Activated CD8-positive, alpha-beta memory T cell treated with anti-CD3 and anti-CD28 coated beads for 4 hours (primary cell): Measurements from ENCODE around the gene KLF11.
"Not testable (repeated sequence)": the region's sequence is repeated elsewhere in the genome, so short reads cannot be mapped to it uniquely, and the experiment has no call there.

Source experiments
- DNase-seq, 2 donors: peaks; one replicate each; pipeline ENCODE4 v3.0.0-alpha.2; 2020; ENCODE audit warnings: low read depth in 2 of 2

Gene KLF11

DNA sequence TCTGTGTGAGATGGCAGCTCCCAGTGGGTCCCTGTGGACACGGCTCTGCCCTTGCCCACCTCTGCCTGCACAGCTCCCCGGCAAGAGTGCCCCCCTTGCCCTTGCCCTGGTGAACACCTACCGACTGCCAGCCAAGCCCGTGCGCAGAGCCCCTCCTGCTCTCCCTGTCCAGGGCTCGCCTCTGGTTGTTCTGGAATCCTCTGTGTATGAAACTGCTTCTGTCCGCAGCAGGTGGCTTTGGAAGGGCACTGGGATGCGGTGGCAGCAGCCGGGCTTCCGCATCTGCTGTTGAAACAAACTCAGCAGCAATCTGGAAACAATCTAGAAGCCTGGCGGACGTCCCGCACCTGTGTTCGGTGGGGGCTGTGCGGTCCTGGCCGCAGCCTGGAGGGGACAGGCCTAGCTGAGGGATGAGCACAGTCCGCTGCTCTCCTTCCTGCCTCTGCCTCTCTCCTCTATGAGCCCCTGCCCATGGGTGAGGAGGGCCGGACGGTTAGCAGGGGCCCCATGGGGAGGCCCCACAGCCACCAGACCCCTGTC is 34.0 kb upstream of the KLF11 start:
- no peak for DNase-seq

DNA sequence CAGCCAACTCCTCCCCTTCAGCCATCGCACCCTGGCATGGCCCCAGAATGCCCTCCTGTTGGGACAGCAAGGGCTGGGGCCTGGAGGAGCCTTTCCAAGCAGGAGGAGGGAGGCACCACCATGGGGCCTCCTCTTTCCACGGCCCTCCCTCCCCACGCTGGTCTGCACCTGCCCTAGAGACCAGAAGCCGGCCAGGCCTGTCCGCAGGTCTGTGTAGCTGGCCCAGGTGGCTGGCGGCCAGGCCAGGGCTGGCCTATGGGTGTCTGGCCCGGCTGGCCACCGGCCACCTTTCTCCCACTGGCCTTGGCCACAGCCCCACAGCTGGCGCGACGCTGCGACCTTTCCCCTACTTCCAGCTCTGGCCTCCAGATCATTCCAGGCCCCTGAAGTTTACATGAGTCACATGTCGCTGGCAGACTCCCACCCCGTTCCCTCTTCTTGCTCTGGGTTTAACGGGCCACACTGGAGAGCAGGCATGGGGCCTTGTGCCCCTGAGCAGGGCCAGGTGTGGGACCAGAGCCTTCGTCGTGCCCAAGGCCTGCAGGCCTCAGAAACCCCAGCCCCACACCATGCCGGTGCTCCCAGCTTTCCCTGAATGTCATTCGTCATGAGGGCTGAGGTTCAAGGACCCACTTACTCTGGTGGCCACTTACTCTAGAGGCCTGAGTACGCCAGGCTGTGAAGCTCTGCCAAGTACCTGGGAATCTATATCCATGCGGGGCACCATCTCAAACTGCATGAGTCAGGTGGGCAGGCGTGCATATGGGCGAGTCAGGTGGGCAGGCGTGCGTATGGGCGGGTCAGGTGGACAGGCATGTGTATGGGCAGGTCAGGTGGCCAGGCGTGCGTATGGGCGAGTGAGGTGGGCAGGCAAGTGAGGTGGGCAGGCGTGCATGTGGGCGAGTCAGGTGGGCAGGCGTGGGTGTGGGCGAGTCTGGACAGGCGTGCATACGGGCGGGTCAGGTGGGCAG is 33.3 kb upstream of the KLF11 start:
- DNase-seq = no peak

DNA sequence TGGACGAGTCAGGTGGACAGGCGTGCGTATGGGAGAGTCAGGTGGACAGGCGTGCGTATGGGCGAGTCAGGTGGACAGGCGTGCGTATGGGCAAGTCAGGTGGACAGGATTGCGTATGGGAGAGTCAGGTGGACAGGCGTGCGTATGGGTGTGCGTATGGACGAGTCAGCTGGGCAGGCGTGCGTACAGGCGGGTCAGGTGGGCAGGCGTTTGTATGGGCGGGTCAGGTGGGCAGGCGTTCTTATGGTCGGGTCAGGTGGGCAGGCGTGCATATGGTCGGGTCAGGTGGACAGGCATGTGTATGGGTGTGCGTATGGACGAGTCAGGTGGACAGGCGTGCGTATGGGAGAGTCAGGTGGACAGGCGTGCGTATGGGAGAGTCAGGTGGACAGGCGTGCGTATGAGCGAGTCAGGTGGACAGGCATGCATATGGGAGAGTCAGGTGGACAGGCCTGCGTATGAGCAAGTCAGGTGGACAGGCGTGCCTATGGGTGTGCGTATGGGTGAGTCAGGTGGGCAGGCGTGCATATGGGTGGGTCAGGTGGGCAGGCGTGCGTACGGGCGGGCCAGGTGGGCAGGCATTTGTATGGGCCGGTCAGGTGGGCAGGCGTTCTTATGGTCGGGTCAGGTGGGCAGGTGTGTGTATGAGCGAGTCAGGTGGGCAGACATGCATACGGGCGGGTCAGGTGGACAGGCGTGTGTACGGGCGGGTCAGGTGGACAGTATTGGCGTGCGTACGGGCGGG is 32.3 kb upstream of the KLF11 start:
- DNase-seq = not testable (repeated sequence)

DNA sequence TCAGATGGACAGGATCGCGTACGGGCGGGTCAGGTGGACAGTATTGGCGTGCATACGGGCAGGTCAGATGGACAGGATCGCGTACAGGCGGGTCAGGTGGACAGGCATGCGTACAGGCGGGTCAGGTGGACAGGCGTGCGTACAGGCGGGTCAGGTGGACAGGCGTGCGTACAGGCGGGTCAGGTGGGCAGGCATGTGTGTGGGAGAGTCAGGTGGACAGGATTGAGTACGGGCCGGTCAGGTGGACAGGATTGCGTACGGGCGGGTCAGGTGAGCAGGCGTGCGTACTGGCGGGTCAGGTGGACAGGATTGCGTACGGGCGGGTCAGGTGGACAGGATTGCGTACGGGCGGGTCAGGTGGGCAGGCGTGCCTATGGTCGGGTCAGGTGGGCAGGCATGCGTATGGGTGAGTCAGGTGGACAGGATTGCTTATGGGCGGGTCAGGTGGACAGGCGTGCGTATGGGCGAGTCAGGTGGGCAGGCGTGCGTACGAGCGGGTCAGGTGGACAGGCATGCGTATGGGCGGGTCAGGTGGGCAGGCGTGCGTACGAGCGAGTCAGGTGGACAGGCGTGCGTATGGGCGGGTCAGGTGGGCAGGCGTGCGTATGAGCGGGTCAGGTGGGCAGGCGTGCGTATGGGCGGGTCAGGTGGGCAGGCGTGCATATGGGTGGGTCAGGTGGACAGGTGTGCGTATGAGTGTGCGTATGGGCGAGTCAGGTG is 31.6 kb upstream of the KLF11 start:
- not testable (repeated sequence) for DNase-seq

DNA sequence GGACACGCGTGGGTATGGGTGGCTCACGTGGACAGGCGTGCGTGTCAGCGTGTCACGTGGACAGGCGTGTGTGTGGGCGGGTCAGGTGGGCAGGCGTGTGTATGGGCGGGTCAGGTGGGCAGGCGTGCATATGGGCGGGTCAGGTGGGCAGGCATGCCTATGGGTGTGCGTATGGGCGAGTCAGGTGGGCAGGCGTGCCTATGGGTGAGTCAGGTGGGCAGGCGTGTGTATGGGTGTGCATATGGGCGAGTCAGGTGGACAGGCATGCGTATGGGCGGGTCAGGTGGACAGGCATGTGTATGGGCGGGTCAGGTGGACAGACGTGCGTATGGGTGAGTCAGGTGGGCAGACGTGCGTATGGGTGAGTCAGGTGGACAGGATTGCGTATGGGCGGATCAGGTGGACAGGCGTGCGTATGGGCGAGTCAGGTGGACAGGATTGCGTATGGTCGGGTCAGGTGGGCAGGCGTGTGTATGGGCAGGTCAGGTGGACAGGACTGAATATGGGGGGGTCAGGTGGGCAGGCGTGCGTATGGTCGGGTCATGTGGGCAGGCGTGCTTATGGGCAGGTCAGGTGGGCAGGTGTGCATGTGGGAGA is 30.9 kb upstream of the KLF11 start:
- DNase-seq = not testable (repeated sequence)

DNA sequence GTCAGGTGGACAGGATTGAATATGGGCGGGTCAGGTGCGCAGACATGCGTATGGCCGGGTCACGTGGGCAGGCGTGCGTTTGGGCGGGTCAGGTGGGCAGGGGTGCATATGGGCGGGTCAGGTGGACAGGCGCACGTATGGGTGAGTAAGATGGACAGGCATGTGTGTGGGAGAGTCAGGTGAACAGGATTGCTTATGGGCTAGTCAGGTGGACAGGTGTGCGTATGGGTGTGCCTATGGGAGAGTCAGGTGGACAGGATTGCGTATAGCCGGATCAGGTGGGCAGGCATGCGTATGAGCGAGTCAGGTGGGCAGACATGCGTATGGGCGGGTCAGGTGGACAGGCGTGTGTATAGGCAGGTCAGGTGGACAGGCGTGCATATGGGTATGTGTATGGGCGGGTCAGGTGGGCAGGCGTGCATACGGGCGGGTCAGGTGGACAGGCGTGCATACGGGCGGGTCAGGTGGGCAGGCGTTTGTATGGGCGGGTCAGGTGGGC is 30.3 kb upstream of the KLF11 start:
- no peak for DNase-seq

DNA sequence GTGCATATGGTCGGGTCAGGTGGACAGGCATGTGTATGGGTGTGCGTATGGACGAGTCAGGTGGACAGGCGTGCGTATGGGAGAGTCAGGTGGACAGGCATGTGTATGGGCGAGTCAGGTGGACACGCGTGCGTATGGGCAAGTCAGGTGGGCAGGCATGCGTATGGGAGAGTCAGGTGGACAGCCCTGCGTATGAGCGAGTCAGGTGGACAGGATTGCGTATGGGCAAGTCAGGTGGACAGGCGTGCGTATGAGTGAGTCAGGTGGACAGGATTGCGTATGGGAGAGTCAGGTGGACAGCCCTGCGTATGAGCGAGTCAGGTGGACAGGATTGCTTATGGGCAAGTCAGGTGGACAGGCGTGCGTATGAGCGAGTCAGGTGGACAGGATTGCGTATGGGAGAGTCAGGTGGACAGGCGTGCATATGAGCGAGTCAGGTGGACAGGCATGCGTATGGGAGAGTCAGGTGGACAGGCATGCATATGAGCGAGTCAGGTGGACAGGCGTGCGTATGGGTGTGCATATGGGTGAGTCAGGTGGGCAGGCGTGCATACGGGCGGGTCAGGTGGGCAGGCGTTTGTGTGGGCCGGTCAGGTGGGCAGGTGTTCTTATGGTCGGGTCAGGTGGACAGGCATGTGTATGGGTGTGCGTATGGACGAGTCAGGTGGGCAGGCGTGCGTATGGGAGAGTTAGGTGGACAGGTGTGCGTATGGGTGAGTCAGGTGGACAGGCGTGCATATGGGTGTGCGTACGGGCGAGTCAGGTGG is 29.5 kb upstream of the KLF11 start:
- DNase-seq = not testable (repeated sequence)

DNA sequence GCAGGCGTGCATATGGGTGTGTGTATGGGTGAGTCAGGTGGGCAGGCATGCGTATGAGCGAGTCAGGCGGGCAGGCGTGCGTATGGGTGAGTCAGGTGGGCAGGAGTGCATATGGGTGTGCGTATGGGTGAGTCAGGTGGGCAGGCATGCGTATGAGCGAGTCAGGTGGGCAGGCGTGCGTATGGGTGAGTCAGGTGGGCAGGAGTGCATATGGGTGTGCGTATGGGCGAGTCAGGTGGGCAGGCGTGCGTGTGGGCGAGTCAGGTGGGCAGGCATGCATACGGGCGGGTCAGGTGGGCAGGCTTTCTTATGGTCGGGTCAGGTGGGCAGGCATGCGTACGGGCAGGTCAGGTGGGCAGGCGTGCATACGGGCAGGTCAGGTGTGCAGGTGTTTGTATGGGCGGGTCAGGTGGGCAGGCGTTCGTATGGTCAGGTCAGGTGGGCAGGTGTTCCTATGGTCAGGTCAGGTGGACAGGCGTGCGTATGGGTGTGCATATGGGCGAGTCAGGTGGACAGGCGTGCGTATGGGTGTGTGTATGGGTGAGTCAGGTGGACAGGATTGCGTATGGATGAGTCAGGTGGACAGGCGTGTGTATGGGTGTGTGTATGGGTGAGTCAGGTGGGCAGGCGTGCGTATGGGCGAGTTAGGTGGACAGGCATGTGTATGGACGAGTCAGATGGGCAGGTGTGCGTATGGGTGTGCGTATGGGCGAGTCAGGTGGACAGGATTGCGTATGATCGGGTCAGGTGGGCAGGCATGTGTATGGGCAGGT is 28.7 kb upstream of the KLF11 start:
- DNase-seq = no peak

DNA sequence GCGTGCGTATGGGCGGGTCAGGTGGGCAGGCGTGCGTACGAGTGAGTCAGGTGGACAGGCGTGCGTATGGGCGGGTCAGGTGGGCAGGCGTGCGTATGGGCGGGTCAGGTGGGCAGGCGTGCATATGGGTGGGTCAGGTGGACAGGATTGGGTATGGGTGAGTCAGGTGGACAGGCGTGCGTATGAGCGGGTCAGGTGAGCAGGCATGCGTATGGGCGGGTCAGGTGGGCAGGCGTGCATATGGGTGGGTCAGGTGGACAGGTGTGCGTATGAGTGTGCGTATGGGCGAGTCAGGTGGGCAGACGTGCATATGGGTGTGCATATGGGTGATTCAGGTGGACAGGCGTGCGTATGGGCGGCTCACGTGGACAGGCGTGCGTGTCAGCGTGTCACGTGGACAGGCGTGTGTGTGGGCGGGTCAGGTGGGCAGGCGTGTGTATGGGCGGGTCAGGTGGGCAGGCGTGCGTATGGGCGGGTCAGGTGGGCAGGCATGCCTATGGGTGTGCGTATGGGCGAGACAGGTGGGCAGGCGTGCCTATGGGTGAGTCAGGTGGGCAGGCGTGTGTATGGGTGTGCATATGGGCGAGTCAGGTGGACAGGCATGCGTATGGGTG is 27.9 kb upstream of the KLF11 start:
- not testable (repeated sequence) for DNase-seq

DNA sequence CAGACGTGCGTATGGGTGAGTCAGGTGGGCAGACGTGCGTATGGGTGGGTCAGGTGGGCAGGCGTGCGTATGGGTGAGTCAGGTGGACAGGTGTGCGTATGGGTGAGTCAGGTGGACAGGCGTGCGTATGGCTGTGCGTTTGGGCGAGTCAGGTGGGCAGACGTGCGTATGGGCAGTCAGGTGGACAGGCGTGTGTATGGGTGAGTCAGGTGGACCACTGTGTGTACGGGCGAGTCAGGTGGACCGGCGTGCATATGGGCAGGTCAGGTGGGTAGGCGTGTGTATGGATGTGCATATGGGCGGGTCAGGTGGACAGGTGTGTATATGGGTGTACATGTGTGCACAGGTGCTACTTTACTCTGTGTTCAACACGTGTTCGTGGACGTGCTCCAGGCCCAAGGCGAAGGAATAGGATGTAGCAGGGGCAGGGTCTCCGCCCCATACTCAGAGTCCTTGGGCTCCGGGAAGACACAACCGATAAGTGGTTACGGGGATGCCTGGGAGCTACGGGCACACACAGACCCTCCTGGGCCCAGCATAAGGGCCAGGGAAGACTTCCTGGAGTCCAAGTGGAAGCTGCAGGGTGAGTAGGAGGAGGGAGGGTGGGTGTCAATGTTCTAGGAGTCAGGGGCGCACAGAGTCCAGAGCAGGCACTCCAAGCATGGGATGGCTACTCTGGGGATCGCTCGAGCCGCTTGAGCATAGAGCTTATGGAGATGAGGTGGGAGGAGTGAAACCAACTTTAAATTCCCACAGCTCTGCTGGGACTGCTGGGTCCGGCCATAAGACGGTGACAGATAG is 27.1 kb upstream of the KLF11 start:
- DNase-seq = no peak

DNA sequence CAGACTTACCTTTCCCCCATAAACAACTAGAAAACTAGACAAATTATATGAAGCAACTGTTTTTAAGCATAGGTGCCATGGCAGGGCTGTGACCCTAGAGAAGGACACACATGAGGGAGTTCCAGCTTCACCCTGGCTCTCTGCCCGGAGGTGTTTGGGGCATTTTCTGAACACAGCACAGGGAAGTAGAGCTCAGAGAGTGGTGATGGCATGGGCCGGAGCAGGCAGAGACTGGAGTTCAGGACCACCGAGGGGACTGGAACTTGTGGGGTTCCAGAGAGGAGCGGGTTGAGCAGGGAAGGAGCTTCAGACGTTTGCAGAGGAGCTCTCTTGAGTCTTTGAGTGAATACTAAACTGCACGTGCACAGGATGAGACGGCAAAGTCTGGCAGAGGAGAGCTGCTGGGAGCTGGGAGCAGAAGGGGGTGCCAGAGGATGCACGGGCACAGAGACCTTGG is 26.5 kb upstream of the KLF11 start:
- no peak for DNase-seq

DNA sequence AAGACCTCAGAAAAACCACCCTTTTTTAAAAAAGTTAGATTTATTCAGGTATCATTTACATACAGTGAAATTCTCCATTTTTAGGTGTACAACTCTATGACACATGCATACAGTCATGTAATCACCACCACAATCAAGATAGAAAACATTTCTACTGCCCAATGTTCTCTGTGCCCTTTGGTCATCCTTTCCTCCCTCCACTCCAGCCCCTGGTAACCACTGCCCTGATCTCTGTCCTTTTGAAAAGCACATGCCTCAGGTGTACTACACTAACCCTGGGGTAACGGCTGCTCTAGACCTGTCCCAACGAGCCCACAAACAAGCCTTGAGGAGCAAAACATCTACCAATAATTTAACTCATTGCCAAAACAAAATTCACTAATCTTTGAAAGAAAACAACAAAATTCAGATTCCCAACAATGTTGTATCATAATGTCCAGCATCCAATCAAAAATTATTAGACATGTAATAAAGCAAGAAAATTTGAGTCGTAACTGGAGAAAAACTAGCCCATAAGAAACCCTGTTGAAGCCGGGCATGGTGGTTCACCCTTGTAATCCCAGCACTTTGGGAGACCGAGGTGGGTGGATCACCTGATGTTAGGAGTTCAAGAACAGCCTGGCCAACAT is 25.9 kb upstream of the KLF11 start:
- DNase-seq = no peak

DNA sequence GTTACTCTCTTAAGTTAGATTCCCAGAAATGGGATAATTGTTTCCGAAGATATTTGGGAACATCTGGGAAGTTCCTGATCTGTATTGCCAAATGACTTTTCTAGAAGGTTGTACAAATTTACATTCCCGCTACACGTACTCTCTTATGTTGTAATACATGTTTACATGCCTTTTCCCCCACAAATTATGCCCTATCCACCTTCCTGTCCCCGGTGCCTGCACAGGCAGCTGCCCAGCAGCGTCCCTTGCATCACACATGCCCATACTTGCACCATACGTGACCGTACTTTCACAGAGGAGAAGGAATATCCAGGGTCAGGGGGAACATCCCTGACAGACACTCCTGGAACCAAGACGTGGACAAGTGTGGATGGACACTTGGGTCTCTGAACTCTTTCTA is 24.2 kb upstream of the KLF11 start:
- no peak for DNase-seq

DNA sequence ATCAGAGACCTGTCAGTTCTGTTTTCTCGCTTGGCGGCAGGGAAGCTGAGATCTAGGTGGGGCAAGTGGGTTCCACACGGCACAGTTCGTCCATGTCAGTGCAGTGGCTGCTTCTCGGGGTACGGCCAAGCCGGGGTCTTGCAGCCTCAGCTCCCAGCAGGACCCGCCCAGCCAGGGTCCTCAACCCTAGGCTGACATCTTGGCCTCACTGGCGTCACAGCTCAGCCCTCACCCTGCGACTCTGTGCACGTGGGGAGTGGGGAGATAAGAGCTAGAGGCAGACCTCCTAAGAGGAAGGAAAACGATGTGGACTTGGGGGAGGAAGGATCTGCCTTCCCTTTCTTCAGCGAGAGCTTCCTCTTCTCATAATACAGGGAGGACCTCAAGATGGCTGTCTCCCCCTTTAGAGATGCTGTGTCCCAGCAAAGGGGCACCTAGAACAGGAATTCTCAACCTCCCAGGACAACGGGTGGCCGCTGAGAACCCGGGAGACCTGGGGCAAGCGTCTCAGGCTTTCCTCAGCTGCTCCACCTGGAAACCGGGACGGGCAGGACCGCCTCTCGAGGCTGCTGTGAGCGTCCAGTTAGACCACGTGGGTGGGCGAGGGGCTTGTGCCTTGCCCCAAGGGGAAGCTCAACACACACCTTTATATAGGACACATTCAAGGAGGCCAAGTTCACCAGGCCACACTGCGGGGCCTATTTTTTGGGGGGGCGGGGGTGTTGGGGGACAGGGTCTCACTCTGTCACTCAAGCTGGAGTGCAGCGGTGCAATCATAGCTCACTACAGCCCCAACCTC is 23.5 kb upstream of the KLF11 start:
- no peak for DNase-seq

DNA sequence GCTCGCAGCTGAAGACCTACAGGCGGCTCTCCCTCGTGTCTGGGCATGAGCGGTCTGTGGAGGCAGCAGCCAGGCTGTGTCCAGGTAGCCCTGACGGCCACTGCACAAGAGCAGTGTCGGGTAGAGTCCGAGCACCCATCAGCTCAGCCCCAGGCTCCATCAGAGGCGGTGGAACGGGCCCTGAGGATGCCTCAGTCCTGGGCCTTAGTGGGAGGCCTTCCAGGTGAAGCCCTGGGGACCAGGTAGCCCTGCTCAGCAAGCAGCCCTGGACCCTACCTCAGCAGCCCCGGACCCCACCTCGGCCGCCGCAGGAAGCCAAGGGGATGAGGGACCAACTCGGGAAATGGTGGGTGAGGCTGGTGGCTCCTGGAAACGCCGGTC is 21.3 kb upstream of the KLF11 start:
- no peak for DNase-seq

DNA sequence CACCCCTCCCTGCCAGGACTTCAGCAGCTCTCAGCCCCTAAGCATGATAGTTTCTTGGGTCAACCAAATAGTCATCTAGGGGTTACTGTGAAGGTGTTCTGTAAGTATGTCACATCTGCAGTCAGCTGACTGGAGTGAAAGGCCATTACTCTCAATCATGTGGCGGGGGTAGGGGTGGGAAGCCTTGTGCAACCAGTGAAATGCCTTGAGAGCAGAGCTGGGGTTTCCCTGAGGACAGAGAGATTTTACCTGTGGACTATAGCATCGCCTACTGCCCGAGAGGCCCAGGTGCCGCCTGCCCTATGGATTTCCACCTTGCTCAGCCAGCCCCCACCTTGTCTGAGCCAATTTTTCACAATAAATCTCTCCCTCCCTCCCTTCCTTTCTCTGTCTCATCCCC is 20.9 kb upstream of the KLF11 start:
- no peak for DNase-seq

DNA sequence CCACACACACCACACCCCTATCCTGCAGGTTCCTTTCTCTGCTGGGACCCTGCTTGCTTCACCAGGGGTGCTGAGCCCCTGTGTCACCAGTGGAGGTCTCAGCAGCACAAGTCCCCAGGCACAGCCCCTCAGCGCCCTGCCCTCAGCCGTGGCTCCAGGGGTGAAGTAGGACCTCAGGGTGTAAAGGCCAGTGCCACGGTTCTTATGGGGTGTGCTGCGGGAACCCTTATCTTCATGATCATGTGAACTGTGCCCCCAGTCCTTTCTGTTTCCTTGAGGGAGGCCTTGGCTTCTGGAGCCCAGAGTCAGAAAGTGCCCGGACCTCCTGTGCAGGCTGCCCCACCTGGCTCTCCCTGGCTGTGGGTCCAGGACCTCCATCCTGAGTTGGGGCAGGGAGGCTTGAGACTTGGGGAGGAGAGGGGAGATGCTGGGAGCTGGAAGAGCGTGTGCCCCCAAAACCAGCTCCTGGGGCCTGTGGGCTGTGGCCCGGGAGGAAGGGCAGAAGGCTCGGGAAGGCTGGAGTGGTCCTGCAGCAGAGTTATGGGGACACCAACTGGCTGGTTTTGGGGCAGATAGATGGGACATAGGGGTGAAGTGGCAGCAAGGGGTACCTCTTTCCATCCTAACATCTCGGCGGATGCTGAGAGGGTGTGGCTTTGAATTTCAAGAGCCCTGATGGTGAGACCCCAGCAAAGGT is 20.2 kb upstream of the KLF11 start:
- DNase-seq = no peak
